Naive B cell (primary cell): ENCODE measurements around the gene BRDT. TPM values are rescaled to one million over a fixed set of nuclear protein-coding genes. Genes with fewer than 3 reads are reported as not detected.
A peak's percentile ranks its signal among the peaks of the same experiment; 100 is the strongest.

ENCODE experiments used
- ATAC-seq, 2 donors: fragments of 150-1000 bp; cut with Tn5 transposase; 2 replicates each; pipeline ENCODE4 v1.10.0; 2021; ENCODE audit warnings: low read depth in 2 of 2, mild to moderate bottlenecking in 2 of 2, moderate library complexity in 2 of 2
- DNase-seq: peaks from one replicate; pipeline ENCODE4 v3.0.0; 2022
- H3K27ac Mint-ChIP-seq, 6 donors: one replicate each; pipeline ENCODE4 v1.8.0; 2020 to 2022; ENCODE audit warnings: mild to moderate bottlenecking in 6 of 6, mixed read lengths in 6 of 6, moderate library complexity in 5 of 6, inconsistent platforms in 2 of 6
- H3K27me3 Mint-ChIP-seq, 3 donors: one replicate each; pipeline ENCODE4 v1.8.0; 2021 to 2022; ENCODE audit warnings: mixed read lengths in 3 of 3, mild to moderate bottlenecking in 1 of 3
- H3K36me3 Mint-ChIP-seq, 2 donors: one replicate each; pipeline ENCODE4 v1.8.0; 2020 to 2022; ENCODE audit warnings: mixed read lengths in 2 of 2, inconsistent platforms in 1 of 2, mild to moderate bottlenecking in 1 of 2
- H3K4me1 Mint-ChIP-seq, 3 donors: one replicate each; pipeline ENCODE4 v1.8.0; 2020 to 2022; ENCODE audit warnings: mixed read lengths in 3 of 3, inconsistent platforms in 1 of 3, mild to moderate bottlenecking in 1 of 3, moderate library complexity in 1 of 3
- H3K4me3 Mint-ChIP-seq, 8 donors: one replicate each; pipeline ENCODE4 v1.8.0; 2020 to 2022; ENCODE audit warnings: mild to moderate bottlenecking in 8 of 8, mixed read lengths in 8 of 8, moderate library complexity in 8 of 8, inconsistent platforms in 2 of 8
- H3K9me3 Mint-ChIP-seq, 7 donors: one replicate each; pipeline ENCODE4 v1.8.0; 2020 to 2022; ENCODE audit warnings: mixed read lengths in 7 of 7, mild to moderate bottlenecking in 5 of 7, inconsistent platforms in 2 of 7, moderate library complexity in 1 of 7
- polyA plus RNA-seq, 6 donors: library from polyadenylated mRNA; unstranded; fragments of 300-500 nt; fragmentation: Illumina TruSeq; gene quantifications; one replicate each; pipeline ENCODE4 v1.2.3, GENCODE V29; 2021; ENCODE audit warnings: low read depth in 6 of 6

The BRDT gene
- polyA plus RNA-seq, 6 donors from 2014 or later = not detected

GRCh38 chr1:91944087-91944486 lies 5.1 kb upstream of the BRDT start:
- H3K36me3 Mint-ChIP-seq = no peaks in the 10 kb centered on the region
- peaks cover 0 to 5% (median 3%) of the 10 kb centered on the region in 7 donors for H3K9me3 Mint-ChIP-seq
- DNase-seq (no peak), ATAC-seq (no peak)
- peaks cover 5 to 8% (median 5%) of the 10 kb centered on the region in 3 donors for H3K27me3 Mint-ChIP-seq
- no peaks in the 10 kb centered on the region for H3K4me1 Mint-ChIP-seq
- no peak overlapping the region for H3K4me3 Mint-ChIP-seq
- H3K27ac Mint-ChIP-seq = no peak overlapping the region

GRCh38 chr1:91948097-91948496 lies 1.1 kb upstream of the BRDT start:
- ATAC-seq (no peak), DNase-seq (no peak)
- Mint-ChIP-seq H3K4me3 (no peak overlapping the region), H3K36me3 (no peaks in the 10 kb centered on the region), H3K4me1 (no peaks in the 10 kb centered on the region), H3K27ac (no peak overlapping the region), H3K9me3 (peaks cover 0 to 3% (median 0%) of the 10 kb centered on the region in 7 donors), H3K27me3 (peaks cover 5 to 8% (median 5%) of the 10 kb centered on the region in 3 donors)

- peaks cover 0 to 3% (median 0%) of the 10 kb centered on the region in 7 donors for H3K9me3 Mint-ChIP-seq
- peaks cover 5 to 8% (median 5%) of the 10 kb centered on the region in 3 donors for H3K27me3 Mint-ChIP-seq
- no peak for ATAC-seq
- H3K4me3 Mint-ChIP-seq = no peak overlapping the region
- no peaks in the 10 kb centered on the region for H3K4me1 Mint-ChIP-seq
- DNase-seq = no peak
- no peak overlapping the region for H3K27ac Mint-ChIP-seq
- no peaks in the 10 kb centered on the region for H3K36me3 Mint-ChIP-seq
Measured at GRCh38 chr1:91948501-91949355, 473 bp upstream of the BRDT start.

GRCh38 chr1:91952187-91952586 lies 3.0 kb downstream of the BRDT start:
- H3K4me1 Mint-ChIP-seq = no peaks in the 10 kb centered on the region
- no peak overlapping the region for H3K27ac Mint-ChIP-seq
- H3K9me3 Mint-ChIP-seq = peaks cover 0 to 3% (median 0%) of the 10 kb centered on the region in 7 donors
- H3K27me3 Mint-ChIP-seq = peaks cover 0 to 4% (median 3%) of the 10 kb centered on the region in 3 donors
- no peaks in the 10 kb centered on the region for H3K36me3 Mint-ChIP-seq
- DNase-seq = no peak
- H3K4me3 Mint-ChIP-seq = no peak overlapping the region
- ATAC-seq = no peak

- no peaks in the 10 kb centered on the region for H3K36me3 Mint-ChIP-seq
- peaks cover 0 to 7% (median 4%) of the 10 kb centered on the region in 3 donors for H3K27me3 Mint-ChIP-seq
- H3K9me3 Mint-ChIP-seq = no peaks in the 10 kb centered on the region
- no peaks in the 10 kb centered on the region for H3K4me1 Mint-ChIP-seq
- H3K4me3 Mint-ChIP-seq = no peak overlapping the region
- no peak overlapping the region for H3K27ac Mint-ChIP-seq
- ATAC-seq = no peak
- DNase-seq = no peak
Measured at GRCh38 chr1:91958926-91959325, 9.7 kb downstream of the BRDT start.

GRCh38 chr1:91968334-91968733 lies 19.1 kb downstream of the BRDT start:
- no peaks in the 10 kb centered on the region for H3K36me3 Mint-ChIP-seq
- no peak for DNase-seq
- H3K4me3 Mint-ChIP-seq = no peak overlapping the region
- no peak overlapping the region for H3K27ac Mint-ChIP-seq
- H3K9me3 Mint-ChIP-seq = peaks cover 0 to 3% (median 0%) of the 10 kb centered on the region in 7 donors
- no peaks in the 10 kb centered on the region for H3K4me1 Mint-ChIP-seq
- no peak for ATAC-seq
- peaks cover 0 to 7% (median 0%) of the 10 kb centered on the region in 3 donors for H3K27me3 Mint-ChIP-seq

- no peaks in the 10 kb centered on the region for H3K9me3 Mint-ChIP-seq
- ATAC-seq (no peak), DNase-seq (no peak)
- H3K27ac Mint-ChIP-seq = no peak overlapping the region
- no peaks in the 10 kb centered on the region for H3K4me1 Mint-ChIP-seq
- no peaks in the 10 kb centered on the region for H3K36me3 Mint-ChIP-seq
- H3K27me3 Mint-ChIP-seq = no peaks in the 10 kb centered on the region
- H3K4me3 Mint-ChIP-seq = no peak overlapping the region
Measured at GRCh38 chr1:91979383-91979782, 30.2 kb downstream of the BRDT start.

GRCh38 chr1:91980663-91981062 lies 31.5 kb downstream of the BRDT start:
- Mint-ChIP-seq H3K27ac (no peak overlapping the region), H3K36me3 (no peaks in the 10 kb centered on the region), H3K4me1 (no peaks in the 10 kb centered on the region), H3K9me3 (no peaks in the 10 kb centered on the region), H3K4me3 (no peak overlapping the region), H3K27me3 (no peaks in the 10 kb centered on the region)
- DNase-seq (no peak), ATAC-seq (no peak)

GRCh38 chr1:91981996-91982609 lies 32.9 kb downstream of the BRDT start:
- H3K36me3 Mint-ChIP-seq = no peaks in the 10 kb centered on the region
- ATAC-seq (no peak), DNase-seq (no peak)
- H3K27ac Mint-ChIP-seq = no peak overlapping the region
- no peak overlapping the region for H3K4me3 Mint-ChIP-seq
- H3K4me1 Mint-ChIP-seq = no peaks in the 10 kb centered on the region
- no peaks in the 10 kb centered on the region for H3K9me3 Mint-ChIP-seq
- no peaks in the 10 kb centered on the region for H3K27me3 Mint-ChIP-seq

- Mint-ChIP-seq H3K27ac (peak overlapping the region in 1 of 6 donors; percentile 54), H3K4me3 (no peak overlapping the region), H3K36me3 (no peaks in the 10 kb centered on the region), H3K9me3 (no peaks in the 10 kb centered on the region), H3K4me1 (no peaks in the 10 kb centered on the region), H3K27me3 (no peaks in the 10 kb centered on the region)
- DNase-seq (no peak), ATAC-seq (no peak)
Measured at GRCh38 chr1:91993256-91993655, 44.1 kb downstream of the BRDT start.

- H3K27ac Mint-ChIP-seq = no peak overlapping the region
- no peaks in the 10 kb centered on the region for H3K27me3 Mint-ChIP-seq
- DNase-seq = peak; percentile 9
- ATAC-seq = no peak
- no peaks in the 10 kb centered on the region for H3K9me3 Mint-ChIP-seq
- H3K36me3 Mint-ChIP-seq = no peaks in the 10 kb centered on the region
- no peak overlapping the region for H3K4me3 Mint-ChIP-seq
- no peaks in the 10 kb centered on the region for H3K4me1 Mint-ChIP-seq
Measured at GRCh38 chr1:91997607-91998195, 48.5 kb downstream of the BRDT start.

GRCh38 chr1:92004129-92004528 lies 54.9 kb downstream of the BRDT start:
- ATAC-seq (no peak), DNase-seq (no peak)
- Mint-ChIP-seq H3K9me3 (no peaks in the 10 kb centered on the region), H3K27ac (no peak overlapping the region), H3K27me3 (peaks cover 0 to 9% (median 9%) of the 10 kb centered on the region in 3 donors), H3K4me1 (no peaks in the 10 kb centered on the region), H3K4me3 (no peak overlapping the region), H3K36me3 (no peaks in the 10 kb centered on the region)

- no peaks in the 10 kb centered on the region for H3K36me3 Mint-ChIP-seq
- DNase-seq (no peak), ATAC-seq (no peak)
- H3K27me3 Mint-ChIP-seq = peaks cover 0 to 10% (median 8%) of the 10 kb centered on the region in 3 donors
- no peak overlapping the region for H3K4me3 Mint-ChIP-seq
- no peak overlapping the region for H3K27ac Mint-ChIP-seq
- peaks cover 0 to 3% (median 0%) of the 10 kb centered on the region in 7 donors for H3K9me3 Mint-ChIP-seq
- no peaks in the 10 kb centered on the region for H3K4me1 Mint-ChIP-seq
Measured at GRCh38 chr1:92013923-92014322, 64.7 kb downstream of the BRDT start.
